ENCODE data around the gene CRACR2B.

Gene CRACR2B

GRCh38 chr11:837189-837989 lies 9.7 kb downstream of the CRACR2B start:
- DNase-seq (ENCODE audit: low spot score) (no peak), FAIRE-seq (no peak)

GRCh38 chr11:837990-838307 lies 10.2 kb downstream of the CRACR2B start:
- FAIRE-seq: no peak
- no peak for DNase-seq (ENCODE audit: low spot score)

- FAIRE-seq (no peak), DNase-seq (ENCODE audit: low spot score) (no peak)
Observed at GRCh38 chr11:838441-839279, 10.9 kb downstream of the CRACR2B start.

GRCh38 chr11:839280-839623 lies 11.5 kb downstream of the CRACR2B start:
- no peak for DNase-seq (ENCODE audit: low spot score)
- FAIRE-seq: no peak

DNA sequence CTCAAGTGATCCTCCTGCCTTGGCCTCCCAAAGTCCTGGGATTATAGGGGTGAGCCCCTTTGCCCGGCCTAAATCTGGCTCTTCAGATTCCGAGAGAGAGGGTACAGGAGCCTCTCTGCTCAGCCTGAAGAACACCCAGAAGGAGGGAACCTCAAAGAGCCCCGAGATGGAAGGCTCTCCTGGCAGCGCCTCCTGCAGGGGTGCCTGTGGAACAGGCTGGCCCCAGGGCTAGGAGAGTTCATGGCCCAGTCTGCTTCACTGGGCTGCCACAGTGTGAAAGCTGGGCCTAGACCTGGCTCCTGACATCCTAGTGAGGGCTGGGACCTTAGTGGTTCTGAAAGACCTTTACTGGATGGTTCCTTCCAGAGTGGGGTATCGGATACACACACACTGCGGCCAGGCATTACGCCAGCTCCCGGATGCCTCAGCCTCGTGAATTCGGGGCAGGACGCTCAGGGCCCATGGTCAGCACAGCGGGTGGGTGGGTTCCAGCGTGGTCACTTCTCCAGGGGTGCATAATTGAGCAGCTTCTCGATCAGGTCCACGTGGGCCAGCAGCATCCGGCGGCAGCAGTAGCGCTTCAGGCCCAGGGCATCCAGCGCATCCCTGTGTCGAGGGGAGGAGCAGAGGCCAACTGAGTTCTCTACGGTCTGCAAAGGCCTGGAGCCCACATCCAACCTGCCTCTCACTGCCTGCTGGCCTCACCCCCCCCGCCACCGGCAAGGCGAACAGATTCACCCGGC lies 12.3 kb downstream of the CRACR2B start:
- no peak for DNase-seq (ENCODE audit: low spot score)
- FAIRE-seq: no peak

DNA sequence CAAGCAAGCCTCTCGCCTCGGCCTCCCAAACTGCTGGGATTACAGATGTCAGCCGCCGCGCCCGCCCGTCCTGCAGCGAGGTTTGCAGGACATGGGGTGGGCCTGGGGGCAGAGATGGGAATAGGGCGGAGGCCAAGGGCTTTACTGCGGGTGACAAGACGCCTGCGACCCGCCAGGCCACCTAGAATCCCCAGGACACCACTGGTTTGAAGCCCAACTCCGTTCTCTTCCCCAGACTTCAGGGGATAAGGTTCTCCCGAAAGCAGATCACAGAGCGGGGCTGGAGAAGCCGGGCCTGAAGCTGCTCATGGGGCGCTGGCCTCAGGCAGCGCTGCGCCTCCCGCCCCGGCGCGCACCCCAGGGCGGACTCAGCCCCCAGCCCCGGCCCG lies 14.3 kb downstream of the CRACR2B start:
- FAIRE-seq: no peak
- no peak for DNase-seq (ENCODE audit: low spot score)

- no peak for FAIRE-seq
- DNase-seq (ENCODE audit: low spot score): peak; percentile 73
Observed at GRCh38 chr11:842370-843002, 14.8 kb downstream of the CRACR2B start, which contains the start of the genes POLR2L and TSPAN4. POLR2L (minus strand) TSS chr11:842529; CDS start chr11:842508, 21 bp downstream. TSPAN4 (plus strand) TSS chr11:842852; CDS start chr11:850305, 7,453 bp downstream.

GRCh38 chr11:843086-843734 lies 15.5 kb downstream of the CRACR2B start:
- no peak for FAIRE-seq
- no peak for DNase-seq (ENCODE audit: low spot score)

DNA sequence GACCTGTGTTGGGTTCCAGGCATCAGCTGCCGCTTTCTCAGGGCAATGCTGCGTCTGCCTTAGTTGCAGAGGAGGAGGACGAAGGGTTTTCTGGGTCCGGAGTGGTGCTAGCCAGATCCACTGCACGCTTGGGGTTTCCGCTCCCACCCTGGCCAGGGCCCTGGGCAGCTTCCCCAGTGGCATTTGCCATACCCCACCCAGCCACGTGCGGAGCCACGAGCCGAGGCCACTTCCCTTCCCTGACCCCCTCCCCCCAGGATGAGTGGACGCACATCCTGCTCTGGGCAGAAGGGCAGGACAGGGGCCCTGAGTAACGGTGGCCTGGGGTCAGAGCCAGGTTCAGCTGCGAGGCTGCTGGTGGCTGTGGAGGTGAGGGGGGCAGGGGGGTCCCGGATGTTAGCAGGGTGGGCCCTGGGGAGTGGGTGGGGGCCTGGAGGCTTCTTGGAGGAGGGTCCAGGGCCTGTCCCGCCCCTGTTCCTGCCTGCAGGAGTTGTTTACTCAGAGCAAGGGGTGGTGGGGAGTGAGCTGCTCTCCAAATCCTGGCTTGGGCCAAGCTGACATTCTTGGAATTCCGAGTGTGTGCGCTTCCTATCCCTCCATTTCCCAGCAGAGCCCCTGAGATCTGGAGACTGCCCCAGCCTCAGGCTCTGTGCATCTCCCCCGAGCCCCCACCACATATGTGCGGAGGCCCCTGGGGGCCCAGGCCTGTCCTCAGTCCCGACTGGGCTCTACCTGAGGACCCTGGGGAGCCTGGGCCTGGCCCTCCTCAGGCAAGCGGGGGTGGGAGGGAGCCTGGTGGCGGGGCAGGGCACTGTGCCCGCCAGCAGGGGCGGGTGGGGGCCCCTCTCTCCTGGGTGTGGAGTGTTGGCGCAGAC lies 16.3 kb downstream of the CRACR2B start:
- peak; percentile 90 for DNase-seq (ENCODE audit: low spot score)
- FAIRE-seq: peak; percentile 32

- DNase-seq (ENCODE audit: low spot score) (peak; percentile 75), FAIRE-seq (peak; percentile 34)
Observed at GRCh38 chr11:844693-845644, 17.2 kb downstream of the CRACR2B start.

DNA sequence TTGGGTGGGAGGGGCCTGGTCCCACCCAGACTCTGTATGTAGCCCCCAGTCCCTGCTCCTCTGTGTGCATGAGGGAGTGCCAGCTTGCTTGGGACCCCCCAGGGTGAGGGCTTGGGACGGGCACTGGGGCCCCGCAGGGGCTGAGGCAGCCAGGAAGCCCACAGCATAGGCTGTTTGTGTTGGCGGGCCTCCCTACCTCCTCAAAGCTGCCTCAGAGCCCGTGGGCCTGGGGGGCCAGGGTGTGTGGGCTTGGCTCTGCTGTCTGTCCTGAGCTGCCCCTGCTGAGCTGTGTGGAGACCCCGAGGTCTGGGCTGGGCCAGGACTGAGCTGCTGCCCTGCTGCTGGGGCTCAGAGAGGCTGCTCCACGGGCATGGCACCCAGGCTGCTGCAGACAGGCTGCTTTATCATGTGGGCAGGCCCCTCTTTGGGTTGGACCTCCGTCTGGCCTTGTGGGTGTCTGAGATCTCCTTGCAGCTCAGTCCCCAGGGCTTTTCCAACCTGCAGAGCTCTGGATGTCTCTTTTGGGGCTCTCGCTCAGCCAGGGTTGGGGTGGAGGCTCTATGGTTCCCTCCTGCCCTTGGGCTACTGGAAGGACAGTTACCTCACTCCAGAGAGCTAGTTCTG lies 18.3 kb downstream of the CRACR2B start:
- FAIRE-seq (no peak), DNase-seq (ENCODE audit: low spot score) (no peak)

DNA sequence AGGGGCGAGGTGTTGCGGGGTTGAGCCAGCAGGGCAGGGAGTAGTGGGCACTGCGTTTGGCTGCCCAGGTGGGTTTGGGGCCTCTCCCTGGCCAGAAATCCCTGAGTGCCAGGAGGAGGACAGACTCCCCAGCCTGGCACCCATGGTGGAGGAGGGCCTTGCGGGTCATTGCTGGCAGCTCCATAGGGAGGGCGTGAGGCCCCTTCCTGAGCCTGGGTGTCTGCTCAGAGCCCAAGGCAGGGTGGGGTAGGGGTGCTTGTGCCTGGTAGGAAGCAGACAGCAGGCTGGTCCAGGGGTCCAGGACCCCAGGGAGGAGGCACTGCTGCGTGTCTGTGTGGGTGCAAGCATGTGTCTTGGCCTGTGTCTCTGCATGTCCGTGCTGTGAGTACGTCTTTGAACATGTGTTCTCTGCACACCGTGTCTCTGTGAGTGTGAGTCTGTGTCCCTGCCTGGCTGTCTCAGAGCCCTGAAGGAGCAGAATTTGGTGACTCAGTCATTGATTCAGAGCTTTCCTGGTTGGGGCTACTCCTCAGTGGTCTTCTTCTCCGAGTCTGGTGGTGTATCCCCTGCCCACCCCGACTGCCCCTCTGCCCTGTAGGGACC lies 18.9 kb downstream of the CRACR2B start:
- FAIRE-seq (no peak), DNase-seq (ENCODE audit: low spot score) (no peak)

GRCh38 chr11:847876-848275 lies 20.2 kb downstream of the CRACR2B start:
- FAIRE-seq: no peak
- no peak for DNase-seq (ENCODE audit: low spot score)

GRCh38 chr11:848380-848931 lies 20.7 kb downstream of the CRACR2B start:
- DNase-seq (ENCODE audit: low spot score): no peak
- no peak for FAIRE-seq

DNA sequence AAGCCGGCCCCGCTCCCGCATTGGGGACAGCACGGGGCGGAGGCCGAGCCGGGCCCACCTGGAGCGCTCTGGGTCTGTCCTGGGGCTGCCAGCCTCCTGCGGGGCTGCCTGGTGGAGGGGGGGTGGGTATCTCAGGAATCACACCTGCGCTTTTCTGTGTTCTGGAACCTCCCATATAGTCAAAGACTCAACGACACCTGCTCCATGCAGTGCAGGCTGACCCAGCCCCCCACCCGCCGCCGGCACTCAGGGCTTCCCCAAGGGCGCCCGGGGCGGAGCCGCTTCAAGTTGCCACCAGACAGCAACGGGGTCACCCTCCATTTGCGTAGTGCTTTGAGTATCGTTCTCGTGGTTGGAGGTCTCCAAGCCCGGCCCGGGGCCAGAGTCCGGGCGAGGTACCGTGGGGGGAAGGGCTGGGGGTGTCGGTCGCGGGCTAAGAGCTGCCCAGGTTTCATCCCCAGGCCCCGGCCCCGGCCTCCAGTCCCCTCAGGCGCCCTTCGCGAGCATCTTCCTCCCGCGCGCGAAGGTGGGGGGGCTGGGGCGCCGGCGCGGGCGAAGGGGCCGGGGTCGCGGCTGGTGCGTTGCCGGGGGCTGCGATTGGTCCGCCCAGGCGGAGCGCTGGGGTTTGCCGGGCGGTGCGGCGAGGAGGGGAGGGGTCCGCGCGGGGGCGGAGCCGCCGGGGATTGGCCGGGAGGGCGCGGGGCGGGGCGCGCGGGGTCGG lies 21.5 kb downstream of the CRACR2B start:
- no peak for DNase-seq (ENCODE audit: low spot score)
- no peak for FAIRE-seq

- DNase-seq (ENCODE audit: low spot score) (no peak), FAIRE-seq (no peak)
Observed at GRCh38 chr11:849951-850774, 22.4 kb downstream of the CRACR2B start.

All from RCC 7860 (cell line).